Kidney epithelial cell (primary cell): ENCODE data around the gene COL13A1. TPM values are rescaled to one million over a fixed set of nuclear protein-coding genes. Genes with fewer than 3 reads are reported as not detected.

ENCODE experiments used
- DNase-seq: peaks from one replicate; pipeline ENCODE4 v3.0.0-alpha.2; 2010; ENCODE audit warnings: low read depth
- H3K27me3 ChIP-seq: 2 replicates; pipeline ENCODE4 v1.6.0; 2011; ENCODE audit warnings: low read length; ENCODE audit not compliant: control insufficient read depth, insufficient read depth
- H3K36me3 ChIP-seq: 2 replicates; pipeline ENCODE4 v1.5.1; 2011; ENCODE audit warnings: low read length; ENCODE audit not compliant: control insufficient read depth, insufficient read depth
- H3K4me3 ChIP-seq: 2 replicates; pipeline ENCODE4 v1.5.1; 2011; ENCODE audit warnings: low read depth, mild to moderate bottlenecking, control low read depth, low read length
- total RNA-seq: library from RNA; depleted of rRNA; stranded (reverse); fragments of >200 nt; gene quantifications from 2 replicates; pipeline ENCODE4 v1.2.3, GENCODE V29; 2015
- TF ChIP-seq, protein P1 (sequence below): IDR thresholded peaks from 2 replicates; pipeline ENCODE4 v1.5.1; 2011; ENCODE audit warnings: mild to moderate bottlenecking, moderate library complexity, low read length, control low read depth, inconsistent platforms; ENCODE audit not compliant: insufficient read depth, poor library complexity, severe bottlenecking

The COL13A1 gene
- total RNA-seq, 1 donor from 2014 or later = 1.7 TPM

DNA sequence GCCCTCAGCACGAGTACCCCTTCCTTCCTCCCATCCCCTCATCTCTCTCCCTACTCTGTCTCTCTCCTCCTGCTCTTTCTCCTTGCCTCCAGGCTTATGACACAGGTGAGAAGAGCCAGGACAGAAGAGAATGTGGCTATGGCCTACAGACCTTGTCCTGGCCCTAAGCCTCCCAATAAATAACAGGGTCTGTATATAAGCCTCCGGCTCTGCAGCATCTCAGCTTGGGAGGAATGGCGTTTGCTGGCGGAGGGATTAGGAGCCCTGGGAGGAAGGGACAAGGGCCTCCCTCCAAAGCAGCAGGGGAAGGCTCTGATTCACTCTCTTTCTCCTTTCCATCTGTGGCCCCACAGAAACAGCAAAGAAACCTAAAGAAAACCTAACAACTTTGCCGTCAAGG lies 45.8 kb downstream of the COL13A1 start:
- no peak for DNase-seq
- no peaks in the 10 kb centered on the region for H3K27me3 ChIP-seq
- TF ChIP-seq, protein P1, sequence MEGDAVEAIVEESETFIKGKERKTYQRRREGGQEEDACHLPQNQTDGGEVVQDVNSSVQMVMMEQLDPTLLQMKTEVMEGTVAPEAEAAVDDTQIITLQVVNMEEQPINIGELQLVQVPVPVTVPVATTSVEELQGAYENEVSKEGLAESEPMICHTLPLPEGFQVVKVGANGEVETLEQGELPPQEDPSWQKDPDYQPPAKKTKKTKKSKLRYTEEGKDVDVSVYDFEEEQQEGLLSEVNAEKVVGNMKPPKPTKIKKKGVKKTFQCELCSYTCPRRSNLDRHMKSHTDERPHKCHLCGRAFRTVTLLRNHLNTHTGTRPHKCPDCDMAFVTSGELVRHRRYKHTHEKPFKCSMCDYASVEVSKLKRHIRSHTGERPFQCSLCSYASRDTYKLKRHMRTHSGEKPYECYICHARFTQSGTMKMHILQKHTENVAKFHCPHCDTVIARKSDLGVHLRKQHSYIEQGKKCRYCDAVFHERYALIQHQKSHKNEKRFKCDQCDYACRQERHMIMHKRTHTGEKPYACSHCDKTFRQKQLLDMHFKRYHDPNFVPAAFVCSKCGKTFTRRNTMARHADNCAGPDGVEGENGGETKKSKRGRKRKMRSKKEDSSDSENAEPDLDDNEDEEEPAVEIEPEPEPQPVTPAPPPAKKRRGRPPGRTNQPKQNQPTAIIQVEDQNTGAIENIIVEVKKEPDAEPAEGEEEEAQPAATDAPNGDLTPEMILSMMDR = no peak
- no peaks in the 10 kb centered on the region for H3K36me3 ChIP-seq
- H3K4me3 ChIP-seq = no peak overlapping the region

DNA sequence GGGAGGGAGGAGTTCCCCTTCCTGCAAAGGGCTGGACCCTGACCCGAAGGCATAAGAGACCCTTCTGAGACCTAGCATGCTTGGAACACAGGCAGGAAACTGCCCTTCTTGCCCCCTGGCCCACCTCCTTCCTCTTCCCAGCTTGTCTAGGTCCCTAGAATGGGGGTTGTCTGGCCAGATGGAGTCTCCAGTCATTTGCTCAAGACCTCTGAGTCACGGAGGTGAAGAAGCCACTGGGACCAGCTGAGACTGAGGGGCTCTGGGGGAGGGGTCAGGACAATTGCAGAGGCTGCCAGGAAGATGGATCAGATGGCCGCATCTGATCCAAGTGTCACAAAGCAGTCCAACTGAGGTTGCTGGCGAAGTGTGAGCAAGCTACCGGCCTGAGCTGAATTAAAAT lies 46.2 kb downstream of the COL13A1 start:
- Histone ChIP-seq H3K36me3 (no peaks in the 10 kb centered on the region), H3K27me3 (no peaks in the 10 kb centered on the region), H3K4me3 (no peak overlapping the region)
- TF ChIP-seq, protein P1 = no peak
- DNase-seq = no peak

DNA sequence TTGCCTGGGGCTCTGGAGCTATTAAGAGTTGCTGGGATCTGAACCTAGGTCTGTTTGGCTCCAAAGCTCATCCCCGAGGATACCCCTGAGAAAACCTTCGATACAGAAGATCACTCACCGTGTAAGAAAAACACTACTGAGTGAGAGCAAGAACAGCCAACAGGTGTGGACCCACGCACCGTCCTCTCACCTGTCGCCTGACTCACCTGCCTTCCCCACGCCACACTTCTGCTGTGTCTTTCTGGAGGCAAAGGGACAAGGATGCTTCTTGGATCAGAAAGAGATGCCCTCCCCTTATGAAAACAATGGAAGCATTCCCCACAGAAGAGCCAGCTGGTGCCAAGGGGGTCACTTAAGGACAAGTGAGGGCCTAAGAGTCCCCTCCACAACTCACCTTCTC lies 46.7 kb downstream of the COL13A1 start:
- H3K4me3 ChIP-seq = no peak overlapping the region
- DNase-seq = no peak
- no peaks in the 10 kb centered on the region for H3K27me3 ChIP-seq
- no peaks in the 10 kb centered on the region for H3K36me3 ChIP-seq
- TF ChIP-seq, protein P1 = no peak

DNA sequence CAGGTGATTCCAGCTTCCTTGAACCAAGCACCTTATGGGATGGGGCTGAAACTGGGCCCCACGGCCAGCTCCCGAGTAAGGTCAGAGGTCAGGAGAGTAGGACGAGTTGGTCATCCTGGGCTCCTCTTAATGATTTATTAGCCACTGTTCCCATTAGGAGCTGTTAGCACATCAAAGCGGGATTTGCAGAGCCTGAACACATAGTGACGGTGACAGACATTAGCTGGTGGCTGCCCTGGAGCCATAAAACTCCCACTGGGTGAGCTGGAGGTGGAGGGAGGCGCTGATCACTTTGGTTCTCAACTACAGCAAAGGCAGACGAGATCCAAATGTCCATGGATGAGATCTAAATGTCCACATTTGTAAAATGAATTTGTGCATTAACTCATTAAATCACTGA lies 48.1 kb downstream of the COL13A1 start:
- H3K4me3 ChIP-seq = no peak overlapping the region
- no peak for DNase-seq
- TF ChIP-seq, protein P1 = no peak
- H3K36me3 ChIP-seq = no peaks in the 10 kb centered on the region
- H3K27me3 ChIP-seq = no peaks in the 10 kb centered on the region

DNA sequence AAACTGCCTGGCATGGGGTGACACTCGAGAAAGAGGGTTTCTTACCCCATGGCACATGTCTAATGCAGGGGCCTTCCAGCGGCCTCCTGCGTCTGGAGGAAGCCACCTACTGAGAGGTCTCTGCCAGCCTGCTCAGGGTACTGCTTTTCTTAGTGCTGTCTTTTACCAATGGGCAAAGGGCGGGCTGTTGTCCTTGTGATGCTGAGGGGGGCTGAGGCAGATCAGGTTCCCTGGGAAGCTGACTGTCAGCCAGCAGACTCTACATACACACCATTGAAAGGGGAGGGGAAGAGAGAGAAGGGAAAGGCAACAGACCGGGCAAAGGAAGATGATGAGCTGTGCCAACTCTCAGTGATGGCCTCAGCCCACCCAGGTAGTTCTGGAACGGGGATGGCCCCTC lies 48.7 kb downstream of the COL13A1 start:
- H3K36me3 ChIP-seq = no peaks in the 10 kb centered on the region
- H3K4me3 ChIP-seq = no peak overlapping the region
- no peak for DNase-seq
- H3K27me3 ChIP-seq = no peaks in the 10 kb centered on the region
- TF ChIP-seq, protein P1 = no peak

DNA sequence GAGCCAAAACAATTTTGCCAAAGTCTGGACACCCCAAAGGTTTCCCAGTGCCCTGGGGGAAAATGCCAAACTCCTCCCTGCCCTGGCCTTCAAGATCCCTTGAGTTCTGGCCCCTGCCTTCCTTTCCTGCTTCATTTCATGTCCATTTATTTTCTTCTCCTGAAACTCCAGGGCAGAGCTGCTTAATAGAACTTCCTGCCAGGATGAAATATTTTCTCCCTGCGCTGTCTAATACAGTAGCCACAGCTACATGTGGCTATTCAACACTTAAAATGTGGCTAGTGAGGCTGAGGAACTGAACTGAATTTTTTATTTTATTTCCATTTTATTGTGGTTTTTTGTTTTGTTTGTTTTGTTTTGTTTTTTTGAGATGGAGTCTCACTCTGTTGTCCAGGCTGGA lies 49.6 kb downstream of the COL13A1 start:
- DNase-seq = no peak
- Histone ChIP-seq H3K4me3 (no peak overlapping the region), H3K36me3 (no peaks in the 10 kb centered on the region), H3K27me3 (no peaks in the 10 kb centered on the region)
- TF ChIP-seq, protein P1 = no peak
